GM12878 (cell line): Measurements from ENCODE around the gene ZNF148. TPM values are rescaled to one million over a fixed set of nuclear protein-coding genes. Genes with fewer than 3 reads are reported as not detected.

Experiments used
- ATAC-seq: fragments of 200-7000 bp; cut with Tn5 transposase; 3 replicates; pipeline ENCODE4 v1.9.1; 2020; ENCODE audit warnings: mild to moderate bottlenecking, moderate library complexity
- BruUV-seq: library from RNA; stranded (reverse); fragments of 400-500 nt; replicated peaks from 2 replicates; lab custom pipeline; 2021; lab: Mats Ljungman, UMichigan
- CTCF ChIA-PET: fragments of 300-600 bp; sonication (Branson Sonifier 250); formaldehyde crosslinking; extraction: SDS; loops from one replicate; lab custom pipeline; 2021; ENCODE audit warnings: inconsistent platforms; lab: Yijun Ruan, JAX
- POLR2A ChIA-PET: fragments of 350-600 bp; formaldehyde crosslinking; extraction: SDS; loops from one replicate; lab custom pipeline; 2021; ENCODE audit warnings: inconsistent platforms; lab: Charles Lee
- RAD21 ChIA-PET: fragments of 300-600 bp; sonication (Branson Sonifier 250); formaldehyde crosslinking; loops from one replicate; lab custom pipeline; 2023; ENCODE audit warnings: antibody characterized with exemption; ENCODE audit not compliant: unreplicated experiment; lab: Charles Lee
- SMC1A ChIA-PET: fragments of 300-600 bp; sonication (Branson Sonifier 250); formaldehyde crosslinking; loops from one replicate; lab custom pipeline; 2023; ENCODE audit not compliant: unreplicated experiment, uncharacterized antibody; lab: Charles Lee
- DNase-seq: peaks from one replicate; pipeline ENCODE4 v3.0.0-alpha.2; 2011; ENCODE audit warnings: low read depth, low spot score
- FAIRE-seq: peaks from 3 replicates; lab custom pipeline; 2011; peaks lifted over from hg19 to GRCh38; lab: Jason Lieb, UNC
- H2AFZ ChIP-seq: 2 replicates; pipeline ENCODE4 v1.6.0; 2011; ENCODE audit warnings: low read depth, low read length, control low read depth; ENCODE audit not compliant: control insufficient read depth
- H3K27ac ChIP-seq: 2 replicates; pipeline ENCODE4 v1.5.1; 2011; ENCODE audit warnings: control low read depth; ENCODE audit not compliant: control insufficient read depth, insufficient read depth
- H3K27me3 ChIP-seq, 2 experiments: replicated peaks in 1 of 2; 2 replicates each; pipeline versions ENCODE4 v1.6.0 to v1.6.1; 2011; ENCODE audit warnings: low read length in 1 of 2; ENCODE audit not compliant: control insufficient read depth in 2 of 2, insufficient read depth in 2 of 2
- H3K36me3 ChIP-seq, 2 experiments: 2 replicates each; pipeline ENCODE4 v1.5.1; 2011; ENCODE audit warnings: low read length in 1 of 2; ENCODE audit not compliant: control insufficient read depth in 2 of 2, insufficient read depth in 2 of 2
- H3K4me1 ChIP-seq: 2 replicates; pipeline ENCODE4 v1.6.1; 2011; ENCODE audit warnings: mild to moderate bottlenecking, low read length, moderate library complexity, mixed read lengths; ENCODE audit not compliant: control insufficient read depth, insufficient read depth
- H3K4me2 ChIP-seq: 2 replicates; pipeline ENCODE4 v1.6.0; 2011; ENCODE audit warnings: control low read depth; ENCODE audit not compliant: control insufficient read depth, insufficient read depth
- H3K4me3 ChIP-seq: fragments of 200-600 bp; sonication (generic); 2 replicates; pipeline ENCODE4 v1.5.1; 2016
- H3K79me2 ChIP-seq: 2 replicates; pipeline ENCODE4 v1.6.0; 2011; ENCODE audit warnings: low read length; ENCODE audit not compliant: control insufficient read depth, insufficient read depth
- H3K9ac ChIP-seq: 2 replicates; pipeline ENCODE4 v1.8.0; 2011; ENCODE audit warnings: low read length, control low read depth, mixed read lengths; ENCODE audit not compliant: control insufficient read depth, insufficient read depth
- H3K9me3 ChIP-seq: replicated peaks from 3 replicates; pipeline ENCODE4 v1.5.1; 2011; ENCODE audit warnings: mild to moderate bottlenecking, low read length; ENCODE audit not compliant: control insufficient read depth, insufficient read depth
- H4K20me1 ChIP-seq: 2 replicates; pipeline ENCODE4 v1.6.0; 2011; ENCODE audit not compliant: control insufficient read depth, insufficient read depth
- BMI1 ChIP-seq: fragments of 450-650 bp; IDR thresholded peaks from 2 replicates; pipeline ENCODE4 v1.6.1; 2016; ENCODE audit warnings: mild to moderate bottlenecking, moderate library complexity, borderline replicate concordance
- E2F8 ChIP-seq: fragments of 450-650 bp; IDR thresholded peaks from 2 replicates; pipeline ENCODE4 v1.6.1; 2018; ENCODE audit warnings: mild to moderate bottlenecking, low read depth, moderate library complexity; ENCODE audit not compliant: partially characterized antibody
- FOS ChIP-seq: IDR thresholded peaks from 3 replicates; pipeline ENCODE4 v1.6.1; 2011; ENCODE audit warnings: borderline replicate concordance; ENCODE audit not compliant: insufficient read length; ENCODE audit errors: extremely low read depth
- HDAC6 ChIP-seq: fragments of 200-600 bp; sonication (generic); IDR thresholded peaks from one replicate; pipeline ENCODE4 v1.8.0; 2017; ENCODE audit warnings: antibody characterized with exemption; ENCODE audit not compliant: unreplicated experiment
- IKZF2 ChIP-seq, 2 experiments: fragments of 450-650 bp; IDR thresholded peaks; 2 replicates each; pipeline ENCODE4 v1.6.1; 2017; ENCODE audit warnings: mild to moderate bottlenecking in 2 of 2, moderate library complexity in 2 of 2
- IRF5 ChIP-seq: fragments of 450-650 bp; IDR thresholded peaks from 2 replicates; pipeline ENCODE4 v1.6.1; 2017; ENCODE audit warnings: borderline replicate concordance
- LARP7 ChIP-seq: fragments of 450-650 bp; IDR thresholded peaks from 2 replicates; pipeline ENCODE4 v1.6.1; 2017; ENCODE audit warnings: mild to moderate bottlenecking
- SUPT20H ChIP-seq: IDR thresholded peaks from 2 replicates; pipeline ENCODE4 v1.6.1; 2011; ENCODE audit warnings: low read depth, mild to moderate bottlenecking, low read length, moderate library complexity, borderline replicate concordance; ENCODE audit not compliant: control insufficient read depth
- WRNIP1 ChIP-seq: IDR thresholded peaks from 2 replicates; pipeline ENCODE4 v1.6.1; 2011; ENCODE audit warnings: low read depth, low read length, improper control_type of control experiment, borderline replicate concordance
- ZNF24 ChIP-seq: fragments of 450-650 bp; IDR thresholded peaks from 2 replicates; pipeline ENCODE4 v1.6.1; 2017; ENCODE audit warnings: antibody characterized with exemption, mild to moderate bottlenecking
- WGBS: methylation state at CpG from one replicate; pipeline ENCODE4 v1.1.6; 2016; ENCODE audit warnings: low lambda C conversion rate; ENCODE audit not compliant: insufficient replicate concordance, insufficient coverage; ENCODE audit errors: missing lambda C conversion rate; 5-methylcytosine and 5-hydroxymethylcytosine counted together
- in situ Hi-C: fragments of 300-500 bp; cut with MboI; formaldehyde crosslinking; loops from 9 replicates; pipeline ENCODE4 v1.14.3; 2018; ENCODE audit warnings: mixed read lengths
- intact Hi-C: fragments of 100-400 bp; cut with micrococcal nuclease; formaldehyde crosslinking; loops from one replicate; pipeline ENCODE4 v1.14.2; 2022; ENCODE audit not compliant: unreplicated experiment
- polyA plus RNA-seq, 11 experiments: library from polyadenylated mRNA; depleted of rRNA in 4 of 11; unstranded in 6 of 11; stranded (reverse) in 5 of 11; fragments of >200 nt; fragmentation: Nextera tagmentation in 4 of 11; fragmentation: Illumina TruSeq in 1 of 11; extraction: Ambion mirVana in 4 of 11; extraction: Trizol in 1 of 11; gene quantifications; 1 replicate in 1 of 11; 2 replicates in 10 of 11; pipeline versions ENCODE4 v1.2.1 to v1.2.3, GENCODE V29; 2011 to 2016; ENCODE audit warnings: inconsistent platforms in 2 of 11, missing spikeins in 2 of 11, low read depth in 1 of 11
- total RNA-seq, 4 experiments: library from RNA; depleted of rRNA in 3 of 4; stranded (reverse); fragments of >200 nt in 3 of 4; fragmentation: Illumina TruSeq in 1 of 4; extraction: Trizol in 1 of 4; gene quantifications; 2 replicates each; pipeline versions ENCODE4 v1.2.1 to v1.2.3, GENCODE V29; 2013 to 2021
- TF ChIP-seq, protein P1 (sequence below): fragments of 450-650 bp; IDR thresholded peaks from 2 replicates; pipeline ENCODE4 v1.6.1; 2017; ENCODE audit warnings: mild to moderate bottlenecking, moderate library complexity
- TF ChIP-seq, protein P2 (sequence below): IDR thresholded peaks from 2 replicates; pipeline ENCODE4 v1.6.1; 2011; ENCODE audit warnings: low read depth, mild to moderate bottlenecking, low read length, moderate library complexity, borderline replicate concordance; ENCODE audit errors: extremely low read depth

ZNF148 gene
- total and polyA plus RNA-seq, 10 of the 15 experiments (the other 5 are each of a cell fraction or from before 2014, with no cell fraction given): 8.6 to 40.4 (median 26.7) TPM

DNA sequence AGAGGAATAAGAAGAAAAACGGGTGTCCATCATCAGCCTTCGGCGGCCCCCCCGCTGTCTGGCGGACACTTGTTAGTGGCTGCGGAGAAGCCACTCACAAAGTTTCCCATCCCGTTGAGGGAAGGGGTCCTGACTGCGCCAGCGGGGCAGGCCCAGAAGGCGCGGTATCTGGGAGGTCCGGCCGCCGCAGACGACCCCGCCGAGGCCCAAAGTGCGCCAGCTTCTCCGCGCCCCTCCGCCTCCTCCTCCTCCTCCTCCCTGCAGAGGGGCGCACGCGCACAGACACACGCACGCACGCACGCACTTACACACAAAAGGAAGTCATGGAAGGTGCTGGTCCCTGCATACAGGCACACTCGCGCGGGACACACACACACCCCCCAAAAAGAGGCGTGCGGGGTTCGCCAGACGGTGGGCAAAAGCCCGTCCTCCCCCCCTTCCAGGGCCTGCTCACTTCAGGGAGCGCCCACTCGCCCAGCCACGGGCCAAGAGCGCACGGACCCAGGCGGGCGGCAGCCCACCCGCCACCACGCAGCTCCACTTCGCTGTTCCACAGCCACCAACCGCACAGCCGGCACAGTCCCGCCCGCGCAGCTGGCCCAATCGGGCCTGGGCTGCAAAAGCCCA is 18.0 kb downstream of the ZNF148 start:
- CTCF ChIA-PET: interaction anchor here (2.5 kb wide), 1 partner anchor 10 kb away, joined by 10 read pairs; no protein-coding TSS in a partner anchor
- 3% methylated on average over 40 of the region's 52 CpGs for WGBS
- BruUV-seq: no TSS peak
- DNase-seq: no peak
- peaks cover 92% of the 10 kb centered on the region for H3K79me2 ChIP-seq
- in situ Hi-C loops: no loop called here
- peak overlapping the region; percentile 39 for H3K27ac ChIP-seq
- no peaks in the 10 kb centered on the region; a peak in 1 of 4 replicates for H3K36me3 ChIP-seq
- H3K4me1 ChIP-seq: peaks cover 10% of the 10 kb centered on the region
- peak overlapping the region; percentile 63 for H2AFZ ChIP-seq
- H4K20me1 ChIP-seq: peaks cover 3% of the 10 kb centered on the region; the same call in 1 of the 2 replicates
- H3K9me3 ChIP-seq: no peaks in the 10 kb centered on the region; the same call in 1 of the 3 replicates
- H3K9ac ChIP-seq: peak overlapping the region; percentile 48
- peak overlapping the region; percentile 80 for H3K4me2 ChIP-seq
- H3K27me3 ChIP-seq: no peaks in the 10 kb centered on the region
- POLR2A ChIA-PET: interaction anchor here (0.6 to 2.1 kb wide), 7 partner anchors 9 to 77 kb away, joined by 3 to 8 read pairs (median 5); partner anchors contain the start of gene ZNF148
- peak; percentile 95 for ATAC-seq
- intact Hi-C loops: no loop called here
- peak overlapping the region; percentile 79 for H3K4me3 ChIP-seq
- RAD21 ChIA-PET: interaction anchor here (0.8 to 1.3 kb wide), 2 partner anchors 46 to 81 kb away, joined by 3 to 8 read pairs; no protein-coding TSS in a partner anchor
- SMC1A ChIA-PET: interaction anchor here (1.0 to 2.2 kb wide), 9 partner anchors 8 to 78 kb away, joined by 3 to 9 read pairs (median 4); partner anchors contain the start of gene ZNF148
- no peak for FAIRE-seq
- TF ChIP-seq ZNF24: 0 out of 2 replicates have a peak, but pooled peaks have one; percentile 42
- no peak for TF ChIP-seq WRNIP1
- TF ChIP-seq BMI1: no peak
- peak; percentile 63; the same call in 1 of the 2 replicates for TF ChIP-seq LARP7
- TF ChIP-seq IKZF2 (IDR thresholded peaks at IDR 0.05): peak in 1 of 2 experiments; percentile 40; a peak in 1 of 4 replicates
- TF ChIP-seq FOS: no peak
- TF ChIP-seq SUPT20H: no peak
- no peak for TF ChIP-seq E2F8
- TF ChIP-seq, protein P1, sequence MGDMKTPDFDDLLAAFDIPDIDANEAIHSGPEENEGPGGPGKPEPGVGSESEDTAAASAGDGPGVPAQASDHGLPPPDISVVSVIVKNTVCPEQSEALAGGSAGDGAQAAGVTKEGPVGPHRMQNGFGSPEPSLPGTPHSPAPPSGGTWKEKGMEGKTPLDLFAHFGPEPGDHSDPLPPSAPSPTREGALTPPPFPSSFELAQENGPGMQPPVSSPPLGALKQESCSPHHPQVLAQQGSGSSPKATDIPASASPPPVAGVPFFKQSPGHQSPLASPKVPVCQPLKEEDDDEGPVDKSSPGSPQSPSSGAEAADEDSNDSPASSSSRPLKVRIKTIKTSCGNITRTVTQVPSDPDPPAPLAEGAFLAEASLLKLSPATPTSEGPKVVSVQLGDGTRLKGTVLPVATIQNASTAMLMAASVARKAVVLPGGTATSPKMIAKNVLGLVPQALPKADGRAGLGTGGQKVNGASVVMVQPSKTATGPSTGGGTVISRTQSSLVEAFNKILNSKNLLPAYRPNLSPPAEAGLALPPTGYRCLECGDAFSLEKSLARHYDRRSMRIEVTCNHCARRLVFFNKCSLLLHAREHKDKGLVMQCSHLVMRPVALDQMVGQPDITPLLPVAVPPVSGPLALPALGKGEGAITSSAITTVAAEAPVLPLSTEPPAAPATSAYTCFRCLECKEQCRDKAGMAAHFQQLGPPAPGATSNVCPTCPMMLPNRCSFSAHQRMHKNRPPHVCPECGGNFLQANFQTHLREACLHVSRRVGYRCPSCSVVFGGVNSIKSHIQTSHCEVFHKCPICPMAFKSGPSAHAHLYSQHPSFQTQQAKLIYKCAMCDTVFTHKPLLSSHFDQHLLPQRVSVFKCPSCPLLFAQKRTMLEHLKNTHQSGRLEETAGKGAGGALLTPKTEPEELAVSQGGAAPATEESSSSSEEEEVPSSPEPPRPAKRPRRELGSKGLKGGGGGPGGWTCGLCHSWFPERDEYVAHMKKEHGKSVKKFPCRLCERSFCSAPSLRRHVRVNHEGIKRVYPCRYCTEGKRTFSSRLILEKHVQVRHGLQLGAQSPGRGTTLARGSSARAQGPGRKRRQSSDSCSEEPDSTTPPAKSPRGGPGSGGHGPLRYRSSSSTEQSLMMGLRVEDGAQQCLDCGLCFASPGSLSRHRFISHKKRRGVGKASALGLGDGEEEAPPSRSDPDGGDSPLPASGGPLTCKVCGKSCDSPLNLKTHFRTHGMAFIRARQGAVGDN: peak; percentile 64
- TF ChIP-seq HDAC6: peak; percentile 33
- TF ChIP-seq, protein P2, sequence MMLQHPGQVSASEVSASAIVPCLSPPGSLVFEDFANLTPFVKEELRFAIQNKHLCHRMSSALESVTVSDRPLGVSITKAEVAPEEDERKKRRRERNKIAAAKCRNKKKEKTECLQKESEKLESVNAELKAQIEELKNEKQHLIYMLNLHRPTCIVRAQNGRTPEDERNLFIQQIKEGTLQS: no peak
- TF ChIP-seq IRF5: no peak
